Erythroblast (primary cell): ENCODE data around the gene PLPP7.
"Not testable (repeated sequence)": the region's sequence is repeated elsewhere in the genome, so short reads cannot be mapped to it uniquely, and the experiment has no call there.

Experiments
- DNase-seq, 2 experiments: peaks; one replicate each; lab custom pipeline; 2025; lab: John Stamatoyannopoulos, UW
- GATA1 ChIP-seq: IDR thresholded peaks from 2 replicates; pipeline ENCODE4 v1.6.1; 2011; ENCODE audit warnings: low read depth, mild to moderate bottlenecking, control low read depth, low read length, moderate library complexity
- POLR2A ChIP-seq: IDR thresholded peaks from 2 replicates; pipeline ENCODE4 v1.6.1; 2011; ENCODE audit warnings: mild to moderate bottlenecking, low read length

The PLPP7 gene

GRCh38 chr9:131259916-131260597, 29.5 kb upstream of the PLPP7 start:
- no peak for DNase-seq

GRCh38 chr9:131260751-131261452, 28.6 kb upstream of the PLPP7 start:
- DNase-seq, result no peak
- TF ChIP-seq POLR2A (no peak), GATA1 (no peak)

More at GRCh38 chr9:131259916-131260597, 29.5 kb upstream of the PLPP7 start:
- no peak for TF ChIP-seq POLR2A
- TF ChIP-seq GATA1, result no peak

GRCh38 chr9:131262327-131263032, 27.0 kb upstream of the PLPP7 start:
- TF ChIP-seq GATA1 (no peak), POLR2A (no peak)
- DNase-seq, result no peak

GRCh38 chr9:131263033-131263343, 26.5 kb upstream of the PLPP7 start:
- DNase-seq, result not testable (repeated sequence)

- no peak for DNase-seq
- no peak for TF ChIP-seq POLR2A
- TF ChIP-seq GATA1, result no peak
Measured at GRCh38 chr9:131263701-131264100, 25.8 kb upstream of the PLPP7 start.

DNA sequence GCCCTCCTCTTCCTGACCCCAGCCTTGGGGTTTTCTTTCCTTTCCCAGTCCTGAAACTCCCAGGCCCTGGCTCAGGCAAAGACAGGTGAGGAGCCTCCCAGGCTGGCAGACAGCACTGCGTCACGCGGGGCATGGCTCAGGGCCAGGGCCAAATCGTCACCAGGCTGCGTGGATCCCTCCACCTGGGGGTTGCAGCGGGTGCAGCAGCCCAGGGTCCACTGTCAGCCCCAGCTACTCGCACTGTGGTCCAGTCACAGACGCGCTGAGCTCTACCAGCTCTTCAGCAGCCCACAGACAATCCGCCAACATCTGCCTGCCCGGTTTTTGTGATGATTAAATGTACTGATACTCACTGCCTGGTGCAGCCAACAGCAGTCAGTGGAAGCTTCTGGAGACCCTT, 25.3 kb upstream of the PLPP7 start:
- no peak for DNase-seq
- TF ChIP-seq POLR2A (no peak), GATA1 (no peak)

GRCh38 chr9:131266266-131267229, 23.0 kb upstream of the PLPP7 start:
- no peak for DNase-seq
- TF ChIP-seq GATA1, result no peak
- no peak for TF ChIP-seq POLR2A

GRCh38 chr9:131270171-131271015, 19.1 kb upstream of the PLPP7 start:
- no peak for TF ChIP-seq POLR2A
- no peak for TF ChIP-seq GATA1
- peak; percentile 60 to 67 for DNase-seq

DNA sequence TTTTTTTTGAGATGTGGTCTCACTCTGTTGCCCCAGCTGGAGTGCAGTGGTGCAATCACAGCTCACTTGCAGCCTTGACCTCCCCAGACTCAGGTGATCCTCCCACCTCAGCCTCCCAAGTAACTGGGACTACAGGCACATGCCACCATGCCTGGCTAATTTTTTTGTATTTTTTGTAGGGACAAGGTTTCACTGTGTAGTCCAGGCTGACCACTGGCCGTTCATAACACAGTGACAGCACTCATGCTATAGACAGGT, 18.6 kb upstream of the PLPP7 start:
- DNase-seq, result not testable (repeated sequence)

DNA sequence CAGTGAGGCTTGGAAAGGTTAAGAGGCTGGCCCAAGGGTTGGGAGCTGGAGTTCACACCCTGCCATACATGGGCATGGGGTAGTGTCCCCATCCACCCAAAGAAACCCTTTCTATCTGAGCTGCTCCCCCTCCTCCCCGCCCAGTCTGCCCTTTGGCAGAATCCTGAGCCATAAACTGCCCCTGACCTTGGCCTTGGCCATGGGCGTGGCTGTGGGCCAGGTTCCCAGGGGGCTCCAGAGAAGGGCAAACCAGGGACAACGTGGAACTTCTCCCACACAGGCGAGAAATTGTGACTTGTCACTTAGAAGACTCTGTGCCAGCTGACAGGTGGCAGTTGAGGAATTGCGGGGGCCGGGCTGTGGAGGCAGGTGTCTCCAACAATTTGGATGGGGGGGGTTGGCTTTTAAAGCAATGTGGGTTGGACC, 18.0 kb upstream of the PLPP7 start:
- no peak for DNase-seq
- no peak for TF ChIP-seq POLR2A
- TF ChIP-seq GATA1, result no peak

DNA sequence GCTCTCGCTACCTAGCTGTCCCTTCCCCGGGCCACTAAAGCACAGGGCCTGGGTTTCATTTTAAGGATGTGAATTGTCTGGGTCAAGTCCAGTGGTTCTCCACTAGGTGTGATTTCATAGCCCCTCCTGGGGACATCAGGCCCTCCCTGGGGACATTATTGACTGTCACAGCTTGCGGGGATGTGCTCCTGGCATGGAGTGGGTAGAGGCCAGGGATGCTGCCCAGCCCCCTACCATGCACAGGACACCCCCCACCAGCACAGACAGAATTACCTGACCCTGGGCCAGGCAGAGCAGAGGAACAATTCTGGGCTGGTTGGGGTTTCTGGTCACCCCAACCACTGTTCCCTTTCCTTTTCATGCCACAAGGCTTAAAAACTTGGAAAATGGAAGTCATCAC, 17.3 kb upstream of the PLPP7 start:
- TF ChIP-seq POLR2A (no peak), GATA1 (no peak)
- DNase-seq, result no peak

DNA sequence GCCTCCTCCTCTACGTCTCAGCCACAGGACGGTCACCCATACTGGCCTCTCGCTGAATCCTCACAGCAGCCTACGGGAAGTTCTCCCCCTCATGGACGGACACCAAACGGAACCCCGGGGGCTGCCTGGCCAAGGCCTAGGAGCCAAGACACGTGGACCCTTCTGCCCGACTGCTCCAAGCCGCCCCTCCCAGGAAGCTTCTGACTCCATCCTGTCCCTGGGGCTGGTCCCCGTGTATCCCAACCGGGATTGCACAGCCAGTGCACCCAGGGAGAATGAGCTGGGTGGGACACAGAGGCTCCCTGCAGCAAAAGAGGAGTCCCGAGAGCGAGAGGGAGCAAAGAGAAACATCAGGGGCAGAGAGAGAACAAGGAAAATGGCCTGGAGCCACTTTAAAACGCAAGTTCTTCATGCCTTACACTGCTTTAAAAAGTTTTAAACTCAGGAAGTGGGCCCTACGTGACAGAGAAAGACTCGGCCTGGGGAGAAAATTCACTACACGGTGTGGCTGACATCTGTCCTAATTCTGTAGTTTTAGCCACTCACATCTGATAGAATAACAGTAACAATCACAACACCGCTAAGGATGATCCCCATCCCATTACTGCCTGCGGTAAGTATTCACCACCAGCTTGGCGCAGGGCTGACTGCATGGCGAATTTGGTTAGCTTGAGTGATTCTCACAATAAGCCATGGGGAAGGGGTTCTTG, 16.2 kb upstream of the PLPP7 start:
- TF ChIP-seq GATA1, result no peak
- TF ChIP-seq POLR2A, result peak; percentile 9
- DNase-seq, result peak; percentile 70 to 72
